Lower leg skin (tissue), 3 donors: ENCODE results near the gene UBAP1L.

ENCODE experiments used
- POLR2A ChIP-seq, 2 donors: fragments of 450-650 bp; IDR thresholded peaks; one replicate each; pipeline ENCODE4 v1.6.1; 2016 to 2017; ENCODE audit warnings: antibody characterized with exemption in 2 of 2, mild to moderate bottlenecking in 1 of 2, moderate library complexity in 1 of 2
- TF ChIP-seq, protein P1 (sequence below), 3 donors: fragments of 450-650 bp; IDR thresholded peaks; one replicate each; pipeline ENCODE4 v1.5.1; 2016; ENCODE audit warnings: antibody characterized with exemption in 3 of 3, mild to moderate bottlenecking in 3 of 3, moderate library complexity in 2 of 3

DNA sequence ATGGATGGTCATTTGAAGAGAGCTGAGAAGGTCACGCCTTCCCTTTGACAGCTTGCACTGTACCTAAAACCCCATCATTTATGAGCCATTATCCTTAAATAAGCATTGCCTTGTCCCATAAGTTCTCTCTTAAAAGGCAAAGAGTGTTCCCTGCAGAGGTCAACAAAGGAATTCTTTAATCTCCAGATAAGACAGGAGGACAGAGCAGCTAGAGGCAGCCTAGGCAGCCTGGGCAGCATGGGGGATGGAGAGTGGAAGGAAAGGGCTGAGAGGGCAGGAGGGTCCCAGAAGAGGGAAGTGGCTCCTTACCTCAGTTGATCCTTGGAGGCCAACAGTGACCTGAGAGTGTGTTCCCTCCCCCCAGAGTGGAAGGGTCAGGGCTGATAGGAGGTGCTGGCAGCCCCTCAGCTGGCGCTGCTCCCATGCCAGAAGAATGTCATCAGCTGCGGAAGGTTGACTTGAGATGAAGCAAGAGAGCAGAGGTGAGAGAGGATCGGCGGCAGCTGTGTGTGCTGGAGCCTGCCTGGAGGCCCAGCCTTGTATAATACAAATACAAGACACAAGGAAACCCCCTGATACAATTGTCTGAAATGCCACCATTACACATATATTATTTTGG, 25.7 kb downstream of the UBAP1L start:
- TF ChIP-seq, protein P1, sequence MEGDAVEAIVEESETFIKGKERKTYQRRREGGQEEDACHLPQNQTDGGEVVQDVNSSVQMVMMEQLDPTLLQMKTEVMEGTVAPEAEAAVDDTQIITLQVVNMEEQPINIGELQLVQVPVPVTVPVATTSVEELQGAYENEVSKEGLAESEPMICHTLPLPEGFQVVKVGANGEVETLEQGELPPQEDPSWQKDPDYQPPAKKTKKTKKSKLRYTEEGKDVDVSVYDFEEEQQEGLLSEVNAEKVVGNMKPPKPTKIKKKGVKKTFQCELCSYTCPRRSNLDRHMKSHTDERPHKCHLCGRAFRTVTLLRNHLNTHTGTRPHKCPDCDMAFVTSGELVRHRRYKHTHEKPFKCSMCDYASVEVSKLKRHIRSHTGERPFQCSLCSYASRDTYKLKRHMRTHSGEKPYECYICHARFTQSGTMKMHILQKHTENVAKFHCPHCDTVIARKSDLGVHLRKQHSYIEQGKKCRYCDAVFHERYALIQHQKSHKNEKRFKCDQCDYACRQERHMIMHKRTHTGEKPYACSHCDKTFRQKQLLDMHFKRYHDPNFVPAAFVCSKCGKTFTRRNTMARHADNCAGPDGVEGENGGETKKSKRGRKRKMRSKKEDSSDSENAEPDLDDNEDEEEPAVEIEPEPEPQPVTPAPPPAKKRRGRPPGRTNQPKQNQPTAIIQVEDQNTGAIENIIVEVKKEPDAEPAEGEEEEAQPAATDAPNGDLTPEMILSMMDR (IDR thresholded peaks at IDR 0.05) = no peak
- TF ChIP-seq POLR2A (IDR thresholded peaks at IDR 0.05) = no peak
